Measurements from ENCODE around the gene STIL.
A peak's percentile ranks its signal among the peaks of the same experiment; 100 is the strongest.
"Not testable (repeated sequence)": the region's sequence is repeated elsewhere in the genome, so short reads cannot be mapped to it uniquely, and the experiment has no call there.

The STIL gene

DNA sequence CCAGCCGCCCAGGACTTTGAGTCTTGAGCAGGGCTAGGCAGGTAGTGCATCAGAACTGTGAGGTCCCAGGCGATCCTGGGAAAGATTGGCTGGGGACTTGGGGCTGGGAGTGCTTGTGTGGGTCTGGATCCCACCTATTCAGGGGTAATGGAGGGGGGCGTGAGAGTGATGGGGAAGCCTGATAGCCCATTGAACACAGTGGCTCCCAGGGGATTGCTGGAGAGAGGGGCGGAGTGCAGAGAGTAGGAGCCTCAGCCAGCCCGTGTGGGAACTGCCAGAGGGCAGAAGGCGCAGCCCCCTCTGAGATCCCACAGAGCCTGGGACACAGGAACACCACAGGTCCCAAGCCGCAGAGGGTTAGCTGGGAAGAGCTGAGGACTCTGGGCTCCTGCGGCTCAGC lies 104.9 kb downstream of the STIL start:
- TF ChIP-seq, protein P1, sequence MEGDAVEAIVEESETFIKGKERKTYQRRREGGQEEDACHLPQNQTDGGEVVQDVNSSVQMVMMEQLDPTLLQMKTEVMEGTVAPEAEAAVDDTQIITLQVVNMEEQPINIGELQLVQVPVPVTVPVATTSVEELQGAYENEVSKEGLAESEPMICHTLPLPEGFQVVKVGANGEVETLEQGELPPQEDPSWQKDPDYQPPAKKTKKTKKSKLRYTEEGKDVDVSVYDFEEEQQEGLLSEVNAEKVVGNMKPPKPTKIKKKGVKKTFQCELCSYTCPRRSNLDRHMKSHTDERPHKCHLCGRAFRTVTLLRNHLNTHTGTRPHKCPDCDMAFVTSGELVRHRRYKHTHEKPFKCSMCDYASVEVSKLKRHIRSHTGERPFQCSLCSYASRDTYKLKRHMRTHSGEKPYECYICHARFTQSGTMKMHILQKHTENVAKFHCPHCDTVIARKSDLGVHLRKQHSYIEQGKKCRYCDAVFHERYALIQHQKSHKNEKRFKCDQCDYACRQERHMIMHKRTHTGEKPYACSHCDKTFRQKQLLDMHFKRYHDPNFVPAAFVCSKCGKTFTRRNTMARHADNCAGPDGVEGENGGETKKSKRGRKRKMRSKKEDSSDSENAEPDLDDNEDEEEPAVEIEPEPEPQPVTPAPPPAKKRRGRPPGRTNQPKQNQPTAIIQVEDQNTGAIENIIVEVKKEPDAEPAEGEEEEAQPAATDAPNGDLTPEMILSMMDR (IDR thresholded peaks at IDR 0.05) = no peak
- Mint-ChIP-seq H3K27ac (no peak overlapping the region), H3K4me3 (no peak overlapping the region), H3K27me3 (ENCODE audit: low read depth, poor library complexity) (peaks cover 72% of the 10 kb centered on the region), H3K4me1 (peaks cover 4% of the 10 kb centered on the region), H3K9me3 (peaks cover 6% of the 10 kb centered on the region), H3K36me3 (ENCODE audit: low read depth) (no peaks in the 10 kb centered on the region)
- no peak for DNase-seq

DNA sequence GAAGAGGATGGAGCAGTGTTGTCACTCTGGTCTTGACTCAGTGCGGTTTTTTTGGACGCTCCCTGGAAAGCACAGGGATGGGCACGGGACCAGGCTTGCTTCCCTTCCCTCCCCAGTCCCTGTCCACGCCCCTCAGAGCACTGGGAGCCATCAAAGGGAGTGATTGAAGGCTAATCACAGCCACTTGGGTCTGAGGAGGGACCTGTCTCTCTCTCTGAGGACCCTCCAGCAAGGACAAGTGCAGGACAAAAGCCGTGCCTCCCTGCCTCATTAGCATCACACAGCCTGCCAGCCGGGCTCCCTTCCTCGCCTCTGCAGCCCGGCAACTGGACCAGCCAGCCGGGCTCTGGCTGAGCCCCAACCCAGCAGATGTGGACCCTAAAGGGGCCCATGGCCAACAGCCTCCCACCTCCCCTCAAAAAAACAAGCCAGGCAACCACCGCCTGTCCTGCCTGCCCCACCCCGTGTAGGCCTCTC lies 105.5 kb downstream of the STIL start:
- no peak for DNase-seq
- no peak overlapping the region for H3K4me3 Mint-ChIP-seq
- TF ChIP-seq, protein P1 (IDR thresholded peaks at IDR 0.05) = no peak
- no peaks in the 10 kb centered on the region for H3K36me3 Mint-ChIP-seq (ENCODE audit: low read depth)
- peaks cover 12% of the 10 kb centered on the region for H3K9me3 Mint-ChIP-seq
- peaks cover 4% of the 10 kb centered on the region for H3K4me1 Mint-ChIP-seq
- no peak overlapping the region for H3K27ac Mint-ChIP-seq
- H3K27me3 Mint-ChIP-seq (ENCODE audit: low read depth, poor library complexity) = peaks cover 78% of the 10 kb centered on the region

DNA sequence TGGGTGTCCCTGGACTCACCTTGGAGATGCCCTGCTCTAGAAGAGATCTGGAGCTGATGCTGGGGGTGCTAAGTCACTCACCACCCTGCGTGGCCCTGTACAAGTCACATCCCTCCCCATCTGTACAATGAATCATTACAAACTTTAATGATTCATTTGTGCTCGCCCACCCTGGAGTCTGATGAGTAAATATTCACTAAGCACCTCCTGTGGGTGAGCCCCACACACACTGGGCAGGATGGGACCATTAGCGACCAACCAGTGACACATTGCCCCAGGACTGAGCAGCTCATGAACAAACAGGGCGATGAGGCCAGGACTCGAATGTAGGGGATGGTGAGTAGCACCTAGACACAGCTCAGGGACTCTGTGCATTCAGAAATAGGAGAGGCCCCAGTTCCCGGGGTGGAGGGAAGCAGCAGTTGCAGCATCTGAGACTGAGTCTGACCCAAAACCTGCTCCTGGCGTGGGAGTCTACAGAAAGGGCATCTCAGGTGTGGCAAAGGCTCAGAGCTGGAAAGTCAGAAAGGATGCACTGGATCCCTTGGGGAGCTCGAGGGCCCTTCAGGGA lies 106.1 kb downstream of the STIL start:
- Mint-ChIP-seq H3K9me3 (peaks cover 18% of the 10 kb centered on the region), H3K4me1 (peaks cover 4% of the 10 kb centered on the region), H3K27me3 (ENCODE audit: low read depth, poor library complexity) (peaks cover 83% of the 10 kb centered on the region), H3K36me3 (ENCODE audit: low read depth) (no peaks in the 10 kb centered on the region), H3K4me3 (no peak overlapping the region), H3K27ac (no peak overlapping the region)
- TF ChIP-seq, protein P1 (IDR thresholded peaks at IDR 0.05) = no peak
- no peak for DNase-seq

DNA sequence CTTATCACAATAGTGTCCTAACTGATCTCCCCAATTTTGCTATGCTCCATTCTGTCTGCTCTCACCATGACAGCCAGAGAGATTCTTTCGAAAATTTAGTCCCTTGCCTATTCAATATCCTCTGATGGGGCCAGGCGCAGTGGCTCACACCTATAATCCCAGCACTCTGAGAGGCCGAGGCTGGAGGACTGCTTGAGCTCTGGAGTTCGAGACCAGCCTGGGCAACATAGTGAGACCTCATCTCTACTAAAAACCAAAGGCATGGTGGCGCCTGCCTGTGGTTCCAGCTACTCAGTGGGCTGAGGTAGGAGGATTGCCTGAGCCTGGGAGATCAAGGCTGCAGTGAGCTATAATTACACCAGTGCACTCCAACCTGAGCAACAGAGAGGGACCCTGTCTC lies 108.0 kb downstream of the STIL start:
- DNase-seq = no peak
- Mint-ChIP-seq H3K36me3 (ENCODE audit: low read depth) (no peaks in the 10 kb centered on the region), H3K27me3 (ENCODE audit: low read depth, poor library complexity) (peaks cover 81% of the 10 kb centered on the region), H3K4me3 (no peak overlapping the region), H3K9me3 (peaks cover 23% of the 10 kb centered on the region), H3K4me1 (peaks cover 9% of the 10 kb centered on the region), H3K27ac (no peak overlapping the region)
- TF ChIP-seq, protein P1 (IDR thresholded peaks at IDR 0.05) = no peak

DNA sequence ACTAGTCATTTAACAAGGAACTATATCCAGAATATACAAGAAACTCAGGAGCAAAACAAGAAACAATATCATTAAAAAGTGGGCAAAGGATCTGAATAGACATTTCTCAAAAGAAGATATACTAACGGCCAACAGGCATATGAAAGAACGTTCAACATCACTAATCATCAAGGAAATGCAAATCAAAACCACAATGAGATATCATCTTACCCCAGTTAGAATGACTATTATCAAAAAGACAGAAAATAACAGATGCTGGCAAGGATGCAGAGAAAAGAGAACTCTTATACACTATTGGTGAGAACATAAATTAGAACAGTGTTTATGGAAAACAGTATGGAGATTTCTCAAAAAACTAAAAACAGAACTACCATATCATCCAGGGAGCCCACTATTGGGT lies 110.4 kb downstream of the STIL start:
- Mint-ChIP-seq H3K9me3 (peaks cover 23% of the 10 kb centered on the region), H3K27me3 (ENCODE audit: low read depth, poor library complexity) (peaks cover 71% of the 10 kb centered on the region)
- H3K4me3 Mint-ChIP-seq; DNase-seq; H3K4me1 Mint-ChIP-seq; H3K36me3 Mint-ChIP-seq (ENCODE audit: low read depth); H3K27ac Mint-ChIP-seq: not testable (repeated sequence)

DNA sequence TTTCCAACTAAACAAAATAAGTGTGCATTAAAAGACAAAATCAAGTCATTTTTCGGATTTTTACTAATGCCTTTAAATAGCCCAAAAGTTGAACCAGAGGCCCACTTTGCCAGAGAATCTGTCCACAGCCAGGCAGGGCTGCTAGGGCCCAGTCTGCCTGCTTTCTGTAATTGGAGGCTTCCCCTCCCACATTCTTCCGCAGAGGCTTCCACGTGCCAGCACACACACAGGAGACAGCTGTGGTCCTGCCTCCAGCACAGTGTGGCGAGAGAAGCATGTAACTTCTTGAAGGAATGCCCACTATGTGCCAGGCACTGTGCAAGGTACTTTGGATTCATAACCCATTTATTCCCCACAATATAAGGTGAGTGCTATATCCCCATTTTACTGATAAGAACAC lies 112.8 kb downstream of the STIL start:
- Mint-ChIP-seq H3K4me1 (peaks cover 8% of the 10 kb centered on the region), H3K9me3 (peaks cover 23% of the 10 kb centered on the region), H3K27me3 (ENCODE audit: low read depth, poor library complexity) (peaks cover 55% of the 10 kb centered on the region), H3K4me3 (no peak overlapping the region), H3K36me3 (ENCODE audit: low read depth) (no peaks in the 10 kb centered on the region), H3K27ac (no peak overlapping the region)
- peak; percentile 36 for DNase-seq
- TF ChIP-seq, protein P1 (IDR thresholded peaks at IDR 0.05) = no peak
